Mucosa of rectum (tissue), 2 donors: ENCODE results near the gene CCDC181.
A peak's percentile ranks its signal among the peaks of the same experiment; 100 is the strongest.

Experiments
- H3K27ac ChIP-seq, 2 donors: one replicate each; pipeline ENCODE4 v1.7.0; 2013; ENCODE audit warnings: inconsistent platforms in 2 of 2, low read depth in 2 of 2, low read length in 2 of 2
- H3K27me3 ChIP-seq, 2 donors: one replicate each; pipeline ENCODE4 v1.7.0; 2013; ENCODE audit warnings: low read length in 2 of 2; ENCODE audit not compliant: control insufficient read depth in 2 of 2, insufficient read depth in 2 of 2
- H3K36me3 ChIP-seq, 2 donors: one replicate each; pipeline ENCODE4 v1.7.0; 2013; ENCODE audit warnings: low read length in 2 of 2; ENCODE audit not compliant: control insufficient read depth in 2 of 2, insufficient read depth in 2 of 2
- H3K4me1 ChIP-seq, 2 donors: one replicate each; pipeline ENCODE4 v1.7.0; 2013; ENCODE audit warnings: low read length in 2 of 2, mild to moderate bottlenecking in 1 of 2; ENCODE audit not compliant: control insufficient read depth in 2 of 2, insufficient read depth in 2 of 2
- H3K4me3 ChIP-seq, 2 donors: one replicate each; pipeline ENCODE4 v1.7.0; 2013; ENCODE audit warnings: low read length in 2 of 2
- H3K9ac ChIP-seq, 2 donors: one replicate each; pipeline ENCODE4 v1.7.0; 2013; ENCODE audit warnings: low read length in 2 of 2, low read depth in 1 of 2, mild to moderate bottlenecking in 1 of 2
- H3K9me3 ChIP-seq, 2 donors: one replicate each; pipeline ENCODE4 v1.7.0; 2013; ENCODE audit warnings: low read length in 2 of 2; ENCODE audit not compliant: control insufficient read depth in 2 of 2
- donor health status: healthy.
- donor health status: Normal muscosa, but diverticular disease.

Gene CCDC181

GRCh38 chr1:169461390-169462000 is 34.2 kb upstream of the CCDC181 start:
- Histone ChIP-seq H3K9me3 (peaks cover 7% of the 10 kb centered on the region in 2 donors), H3K4me3 (no peak overlapping the region), H3K4me1 (no peaks in the 10 kb centered on the region), H3K27ac (no peak overlapping the region), H3K9ac (no peak overlapping the region), H3K27me3 (no peaks in the 10 kb centered on the region), H3K36me3 (no peaks in the 10 kb centered on the region)

- Histone ChIP-seq H3K4me3 (peak overlapping the region; percentile 14 to 34), H3K27ac (no peak overlapping the region), H3K9ac (no peak overlapping the region), H3K27me3 (no peaks in the 10 kb centered on the region), H3K4me1 (no peaks in the 10 kb centered on the region), H3K36me3 (no peaks in the 10 kb centered on the region), H3K9me3 (peaks cover 7% of the 10 kb centered on the region in 2 donors)
Observed at GRCh38 chr1:169460191-169460833, 33.0 kb upstream of the CCDC181 start.

- no peaks in the 10 kb centered on the region for H3K27me3 ChIP-seq
- H3K9ac ChIP-seq = no peak overlapping the region
- H3K9me3 ChIP-seq = peaks cover 7% of the 10 kb centered on the region in 2 donors
- H3K4me1 ChIP-seq = no peaks in the 10 kb centered on the region
- H3K36me3 ChIP-seq = no peaks in the 10 kb centered on the region
- no peak overlapping the region for H3K4me3 ChIP-seq
- H3K27ac ChIP-seq = no peak overlapping the region
Observed at GRCh38 chr1:169457443-169457842, 30.2 kb upstream of the CCDC181 start.

- Histone ChIP-seq H3K9ac (no peak overlapping the region), H3K4me1 (no peaks in the 10 kb centered on the region), H3K27me3 (no peaks in the 10 kb centered on the region), H3K4me3 (no peak overlapping the region), H3K36me3 (no peaks in the 10 kb centered on the region), H3K27ac (no peak overlapping the region), H3K9me3 (peaks cover 7% of the 10 kb centered on the region in 2 donors)
Observed at GRCh38 chr1:169456029-169456428, 28.8 kb upstream of the CCDC181 start.

- peaks cover 5 to 7% of the 10 kb centered on the region in 2 donors for H3K9me3 ChIP-seq
- H3K27ac ChIP-seq = no peak overlapping the region
- no peaks in the 10 kb centered on the region for H3K36me3 ChIP-seq
- no peak overlapping the region for H3K4me3 ChIP-seq
- H3K4me1 ChIP-seq = no peaks in the 10 kb centered on the region
- no peak overlapping the region for H3K9ac ChIP-seq
- H3K27me3 ChIP-seq = no peaks in the 10 kb centered on the region
Observed at GRCh38 chr1:169452921-169453320, 25.6 kb upstream of the CCDC181 start.

- Histone ChIP-seq H3K9me3 (no peaks in the 10 kb centered on the region), H3K4me1 (no peaks in the 10 kb centered on the region)
Observed at GRCh38 chr1:169451218-169451824, 24.0 kb upstream of the CCDC181 start.

GRCh38 chr1:169443923-169444322 is 16.6 kb upstream of the CCDC181 start:
- Histone ChIP-seq H3K27ac (no peak overlapping the region), H3K4me1 (no peaks in the 10 kb centered on the region), H3K9me3 (no peaks in the 10 kb centered on the region), H3K4me3 (no peak overlapping the region), H3K36me3 (no peaks in the 10 kb centered on the region), H3K9ac (no peak overlapping the region), H3K27me3 (no peaks in the 10 kb centered on the region)

More at GRCh38 chr1:169451218-169451824, 24.0 kb upstream of the CCDC181 start:
- no peaks in the 10 kb centered on the region for H3K36me3 ChIP-seq
- no peak overlapping the region for H3K4me3 ChIP-seq
- H3K27me3 ChIP-seq = no peaks in the 10 kb centered on the region
- no peak overlapping the region for H3K9ac ChIP-seq
- no peak overlapping the region for H3K27ac ChIP-seq

GRCh38 chr1:169426174-169426705 is 1.0 kb downstream of the CCDC181 start:
- H3K4me1 ChIP-seq = no peaks in the 10 kb centered on the region
- peaks cover 7 to 11% of the 10 kb centered on the region in 2 donors for H3K27me3 ChIP-seq
- H3K27ac ChIP-seq = no peak overlapping the region
- no peak overlapping the region for H3K4me3 ChIP-seq
- H3K36me3 ChIP-seq = no peaks in the 10 kb centered on the region
- no peaks in the 10 kb centered on the region for H3K9me3 ChIP-seq
- H3K9ac ChIP-seq = no peak overlapping the region

GRCh38 chr1:169421309-169421708 is 6.0 kb downstream of the CCDC181 start:
- Histone ChIP-seq H3K9ac (no peak overlapping the region), H3K9me3 (no peaks in the 10 kb centered on the region), H3K27ac (no peak overlapping the region), H3K36me3 (no peaks in the 10 kb centered on the region), H3K4me3 (no peak overlapping the region), H3K4me1 (no peaks in the 10 kb centered on the region), H3K27me3 (no peaks in the 10 kb centered on the region)

GRCh38 chr1:169414952-169415351 is 12.3 kb downstream of the CCDC181 start:
- Histone ChIP-seq H3K27ac (no peak overlapping the region), H3K9me3 (no peaks in the 10 kb centered on the region), H3K36me3 (no peaks in the 10 kb centered on the region), H3K4me3 (no peak overlapping the region), H3K4me1 (no peaks in the 10 kb centered on the region), H3K9ac (no peak overlapping the region), H3K27me3 (no peaks in the 10 kb centered on the region)
